Activated B cell treated with CpG ODN at 0.5 μM for 24 hours (primary cell): ENCODE data around the gene CD180. TPM values are rescaled to one million over a fixed set of nuclear protein-coding genes. Genes with fewer than 3 reads are reported as not detected.

Source experiments
- ATAC-seq: fragments of 200-7000 bp; cut with Tn5 transposase; one replicate; pipeline ENCODE4 v1.10.0; 2021; ENCODE audit warnings: low read depth, mild to moderate bottlenecking, moderate library complexity
- CTCF ChIA-PET: fragments of 350-600 bp; sonication (Branson Sonifier 250); formaldehyde crosslinking; loops from one replicate; lab custom pipeline; 2021; ENCODE audit warnings: antibody characterized with exemption; lab: Charles Lee
- POLR2A ChIA-PET: fragments of 350-600 bp; sonication (Branson Sonifier 250); formaldehyde crosslinking; loops from one replicate; lab custom pipeline; 2021; ENCODE audit warnings: antibody characterized with exemption; lab: Charles Lee
- DNase-seq: peaks from one replicate; pipeline ENCODE4 v3.0.0; 2022
- H3K27ac Mint-ChIP-seq: one replicate; pipeline ENCODE4 v1.8.0; 2020; ENCODE audit warnings: mixed read lengths
- H3K27me3 Mint-ChIP-seq: one replicate; pipeline ENCODE4 v1.8.0; 2021; ENCODE audit warnings: mixed read lengths
- H3K36me3 Mint-ChIP-seq: one replicate; pipeline ENCODE4 v1.8.0; 2021; ENCODE audit warnings: low read depth, mixed read lengths
- H3K4me1 Mint-ChIP-seq: one replicate; pipeline ENCODE4 v1.8.0; 2021; ENCODE audit warnings: mixed read lengths
- H3K4me3 Mint-ChIP-seq: one replicate; pipeline ENCODE4 v1.8.0; 2020; ENCODE audit warnings: mild to moderate bottlenecking, mixed read lengths
- H3K9me3 Mint-ChIP-seq: one replicate; pipeline ENCODE4 v1.8.0; 2020; ENCODE audit warnings: mixed read lengths
- intact Hi-C: fragments of 100-400 bp; cut with micrococcal nuclease; formaldehyde crosslinking; loops from one replicate; pipeline ENCODE4 v1.15.1; 2024
- total RNA-seq: library from RNA; stranded (reverse); gene quantifications from 2 replicates; pipeline ENCODE4 v1.2.3, GENCODE V29; 2022
- TF ChIP-seq, protein P1 (sequence below): fragments of 200-600 bp; IDR thresholded peaks from one replicate; pipeline ENCODE4 v1.8.0; 2022; ENCODE audit warnings: antibody characterized with exemption, mild to moderate bottlenecking

The CD180 gene
- total RNA-seq, 1 donor from 2014 or later: 35.7 TPM

- Mint-ChIP-seq H3K27me3 (no peaks in the 10 kb centered on the region), H3K9me3 (no peaks in the 10 kb centered on the region), H3K4me1 (no peaks in the 10 kb centered on the region), H3K27ac (no peak overlapping the region), H3K4me3 (no peak overlapping the region), H3K36me3 (peaks cover 9% of the 10 kb centered on the region)
- CTCF ChIA-PET: interaction anchor here (1.0 kb wide), 1 partner anchor 24 kb away, joined by 3 read pairs; no protein-coding TSS in a partner anchor
- POLR2A ChIA-PET: no interaction called here
- intact Hi-C loops: no loop called here
- DNase-seq (no peak), ATAC-seq (no peak)
- TF ChIP-seq, protein P1, sequence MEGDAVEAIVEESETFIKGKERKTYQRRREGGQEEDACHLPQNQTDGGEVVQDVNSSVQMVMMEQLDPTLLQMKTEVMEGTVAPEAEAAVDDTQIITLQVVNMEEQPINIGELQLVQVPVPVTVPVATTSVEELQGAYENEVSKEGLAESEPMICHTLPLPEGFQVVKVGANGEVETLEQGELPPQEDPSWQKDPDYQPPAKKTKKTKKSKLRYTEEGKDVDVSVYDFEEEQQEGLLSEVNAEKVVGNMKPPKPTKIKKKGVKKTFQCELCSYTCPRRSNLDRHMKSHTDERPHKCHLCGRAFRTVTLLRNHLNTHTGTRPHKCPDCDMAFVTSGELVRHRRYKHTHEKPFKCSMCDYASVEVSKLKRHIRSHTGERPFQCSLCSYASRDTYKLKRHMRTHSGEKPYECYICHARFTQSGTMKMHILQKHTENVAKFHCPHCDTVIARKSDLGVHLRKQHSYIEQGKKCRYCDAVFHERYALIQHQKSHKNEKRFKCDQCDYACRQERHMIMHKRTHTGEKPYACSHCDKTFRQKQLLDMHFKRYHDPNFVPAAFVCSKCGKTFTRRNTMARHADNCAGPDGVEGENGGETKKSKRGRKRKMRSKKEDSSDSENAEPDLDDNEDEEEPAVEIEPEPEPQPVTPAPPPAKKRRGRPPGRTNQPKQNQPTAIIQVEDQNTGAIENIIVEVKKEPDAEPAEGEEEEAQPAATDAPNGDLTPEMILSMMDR: no peak
Measured at GRCh38 chr5:67133217-67133616, 63.4 kb downstream of the CD180 start.

- Mint-ChIP-seq H3K9me3 (peaks cover 4% of the 10 kb centered on the region), H3K27me3 (no peaks in the 10 kb centered on the region), H3K4me3 (no peak overlapping the region), H3K36me3 (peaks cover 11% of the 10 kb centered on the region), H3K4me1 (peaks cover 6% of the 10 kb centered on the region), H3K27ac (no peak overlapping the region)
- ChIA-PET CTCF (no interaction called here), POLR2A (no interaction called here)
- ATAC-seq (no peak), DNase-seq (no peak)
- intact Hi-C loops: no loop called here
- TF ChIP-seq, protein P1: no peak
Measured at GRCh38 chr5:67129768-67130167, 66.8 kb downstream of the CD180 start.
